ENCODE results near the gene WDR1.

The WDR1 gene

DNA sequence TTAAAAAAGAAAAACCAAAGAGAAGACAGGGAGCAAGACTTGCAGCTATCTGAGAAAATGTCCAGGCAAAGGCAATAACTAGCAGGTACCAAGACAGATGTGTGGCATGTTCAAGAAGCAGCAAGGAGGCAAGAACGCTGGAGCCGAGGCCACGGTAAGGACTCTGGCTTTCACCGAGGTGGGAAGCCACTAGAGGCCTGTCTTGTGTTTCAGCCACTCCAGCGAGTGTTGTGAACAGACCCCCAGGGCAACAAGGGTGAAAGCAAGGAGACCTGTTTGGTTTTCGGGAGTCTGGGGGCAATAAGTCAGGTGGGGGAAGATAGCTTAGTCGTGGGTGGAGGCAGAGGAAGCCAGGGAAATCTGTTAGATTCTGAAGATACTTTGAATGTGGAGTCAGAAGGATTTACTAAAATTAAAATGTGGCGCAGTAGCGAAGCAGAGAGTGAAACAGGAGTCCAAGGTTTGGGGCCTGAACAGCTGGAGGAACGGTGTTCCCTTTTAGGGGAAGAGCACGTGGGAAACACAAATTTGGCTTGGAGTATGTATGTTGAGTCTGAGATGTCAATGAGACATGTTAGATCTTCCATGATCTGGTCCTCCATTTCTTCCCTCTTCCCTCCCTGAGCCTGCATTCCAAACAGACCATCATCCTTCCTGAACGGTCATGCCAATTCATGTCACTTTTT, 3.1 kb downstream of the WDR1 start:
- DNase-seq: no peak

DNA sequence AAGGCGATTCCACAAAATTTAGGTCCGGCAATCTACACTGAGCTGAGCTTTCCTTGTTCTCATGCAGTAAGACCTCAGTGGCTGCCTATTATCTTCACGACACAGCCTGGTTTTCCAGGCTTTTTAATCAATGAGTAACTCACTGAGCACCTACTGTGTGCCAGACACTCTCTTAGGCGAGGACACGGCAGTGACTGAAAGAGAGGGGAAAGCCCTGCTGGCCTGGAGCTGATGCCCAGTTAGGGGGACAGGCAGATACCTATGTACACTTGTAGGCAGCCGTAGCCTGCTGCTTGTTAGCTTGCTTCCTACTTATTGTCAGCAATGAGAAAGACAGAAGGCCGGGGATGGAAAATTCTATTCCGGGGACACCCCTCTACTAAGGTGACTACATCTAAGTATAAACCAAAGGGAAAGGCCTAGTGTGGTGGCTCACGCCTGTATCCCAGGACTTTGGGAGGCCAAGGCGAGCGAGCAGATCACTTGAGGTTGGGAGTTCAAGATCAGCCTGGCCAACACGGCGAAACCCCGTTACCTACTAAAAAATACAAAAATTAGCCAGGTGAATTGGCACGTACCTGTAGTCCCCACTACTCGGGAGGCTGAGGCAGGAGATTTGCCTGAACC, 3.8 kb downstream of the WDR1 start:
- no peak for DNase-seq

DNA sequence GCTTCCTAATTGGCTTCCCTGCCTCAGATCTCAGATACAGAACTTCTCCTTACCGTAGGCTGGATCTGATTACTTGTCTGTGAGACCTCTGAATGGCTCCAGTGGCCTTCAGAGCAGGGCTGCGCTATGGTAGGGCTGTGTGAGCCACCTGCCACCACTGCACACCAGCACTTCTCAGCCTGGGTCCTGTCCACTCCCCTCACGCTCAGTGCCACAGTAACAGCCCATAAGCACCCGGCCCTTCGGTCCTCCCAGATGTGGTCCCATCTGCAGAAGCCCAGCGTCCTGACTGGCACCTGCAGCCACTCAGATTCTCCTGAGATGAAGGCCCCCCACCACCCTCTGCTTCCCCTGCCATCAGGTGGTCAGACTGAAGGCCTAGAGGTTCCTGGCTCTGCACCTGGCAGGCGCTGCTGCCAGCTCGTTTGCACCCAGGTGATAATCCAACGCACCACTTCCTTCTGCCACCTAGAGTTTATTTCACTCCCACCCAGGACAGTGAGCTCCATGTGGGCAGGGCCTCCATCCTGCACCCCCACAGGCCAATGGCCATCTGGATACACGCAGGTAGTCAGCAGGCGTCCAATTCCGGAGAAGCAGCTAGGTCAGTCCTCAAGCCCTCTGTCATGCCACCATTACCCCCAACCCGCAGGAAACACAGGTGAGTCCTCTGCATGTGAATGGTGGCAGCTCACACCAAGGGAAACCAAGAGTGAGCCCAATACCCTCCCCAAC, 5.4 kb downstream of the WDR1 start:
- DNase-seq: no peak

DNA sequence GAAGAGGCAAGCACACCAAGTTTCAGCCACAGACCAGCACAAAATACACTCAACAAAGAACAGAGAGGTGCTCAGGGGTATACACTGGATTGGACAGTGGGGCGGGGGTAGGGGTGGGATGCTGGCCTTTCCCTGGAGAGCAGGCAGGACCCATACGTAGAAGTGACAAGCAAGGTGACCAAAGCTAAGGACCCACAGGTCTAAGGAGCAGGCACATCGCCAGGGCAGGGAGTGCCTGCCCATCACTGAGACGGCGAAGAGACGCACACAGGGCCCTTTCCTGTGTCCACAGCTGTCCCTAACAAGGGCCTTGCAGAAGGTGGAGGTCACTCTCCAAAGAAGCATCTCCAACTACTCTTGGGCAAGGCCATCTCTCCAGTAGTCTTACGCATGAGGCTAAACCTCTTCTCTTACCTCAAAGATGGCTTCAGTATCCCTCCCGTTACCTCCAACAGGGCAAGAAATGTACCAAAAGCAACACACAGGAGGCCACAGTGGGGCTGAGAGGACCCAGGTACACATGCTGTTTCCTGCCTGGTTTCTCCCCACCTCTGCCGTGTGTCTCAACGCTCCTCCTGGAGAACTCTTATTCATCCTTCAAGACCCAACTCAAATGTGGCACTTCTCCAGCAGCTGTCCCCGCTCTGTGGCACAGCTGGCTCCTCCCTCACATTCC, 6.5 kb downstream of the WDR1 start:
- no peak for DNase-seq

DNA sequence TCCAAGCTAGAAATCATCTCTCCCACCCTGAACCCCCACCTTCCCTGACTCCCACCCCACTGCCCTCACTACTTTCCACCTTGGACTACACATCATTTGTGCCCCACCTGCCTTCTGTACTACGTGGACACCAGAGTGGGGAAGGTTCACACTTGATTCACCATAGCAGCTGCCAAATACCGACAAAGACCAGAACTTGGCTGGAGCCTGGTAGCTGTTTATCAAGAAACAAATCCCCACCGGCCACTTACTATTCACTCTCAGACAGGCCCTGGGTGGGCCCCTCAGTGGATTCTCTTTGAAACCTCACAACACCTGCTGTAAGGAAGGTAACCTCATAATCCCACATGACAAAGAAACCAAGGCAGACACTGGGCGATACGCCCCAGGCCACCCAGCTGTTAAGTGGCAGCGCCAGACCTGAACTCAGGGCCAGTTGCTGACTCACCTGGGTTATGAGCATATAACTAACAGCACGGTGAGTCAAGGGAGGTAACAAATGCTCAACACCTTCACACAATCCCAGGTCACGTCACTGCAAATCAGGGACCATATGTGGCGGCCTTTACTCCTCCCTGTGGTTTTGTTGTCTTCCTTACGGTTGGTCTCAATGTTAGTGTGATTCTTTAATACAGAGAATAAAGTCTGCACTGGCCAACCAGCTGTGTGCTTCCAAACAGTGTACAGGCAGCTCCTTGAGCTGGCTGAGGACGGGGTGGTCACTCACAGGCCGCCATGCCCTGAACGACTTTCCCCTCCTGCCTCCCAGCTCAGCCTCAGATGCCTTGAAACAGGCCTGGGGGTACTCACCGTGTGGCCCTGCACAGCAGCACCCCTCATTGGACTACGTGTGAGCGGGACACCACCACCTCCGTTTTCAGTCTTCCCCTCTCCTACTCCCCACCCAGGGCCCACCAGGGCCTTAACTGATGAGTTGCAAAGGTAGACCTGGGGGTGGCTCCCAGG, 7.5 kb downstream of the WDR1 start:
- DNase-seq: no peak

DNA sequence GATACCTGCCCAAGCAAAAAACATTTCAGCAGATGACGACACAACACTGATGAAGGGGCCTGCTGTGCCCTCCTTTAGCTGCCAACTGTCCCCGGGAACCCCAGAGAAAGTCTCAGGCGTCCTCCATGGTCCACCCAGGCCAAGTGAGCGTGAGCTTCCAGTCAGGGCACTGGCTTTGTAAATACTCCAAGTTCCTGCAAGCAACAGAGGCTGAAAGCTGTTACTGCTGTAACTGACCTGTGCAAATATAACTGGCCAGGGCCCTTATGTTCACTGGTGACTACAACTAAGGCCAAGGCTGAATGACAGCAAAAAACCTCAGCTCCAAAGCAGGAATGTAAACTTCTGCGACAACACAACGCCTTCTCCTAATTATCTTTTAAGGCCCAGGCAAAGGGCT, 8.2 kb downstream of the WDR1 start:
- DNase-seq: no peak

DNA sequence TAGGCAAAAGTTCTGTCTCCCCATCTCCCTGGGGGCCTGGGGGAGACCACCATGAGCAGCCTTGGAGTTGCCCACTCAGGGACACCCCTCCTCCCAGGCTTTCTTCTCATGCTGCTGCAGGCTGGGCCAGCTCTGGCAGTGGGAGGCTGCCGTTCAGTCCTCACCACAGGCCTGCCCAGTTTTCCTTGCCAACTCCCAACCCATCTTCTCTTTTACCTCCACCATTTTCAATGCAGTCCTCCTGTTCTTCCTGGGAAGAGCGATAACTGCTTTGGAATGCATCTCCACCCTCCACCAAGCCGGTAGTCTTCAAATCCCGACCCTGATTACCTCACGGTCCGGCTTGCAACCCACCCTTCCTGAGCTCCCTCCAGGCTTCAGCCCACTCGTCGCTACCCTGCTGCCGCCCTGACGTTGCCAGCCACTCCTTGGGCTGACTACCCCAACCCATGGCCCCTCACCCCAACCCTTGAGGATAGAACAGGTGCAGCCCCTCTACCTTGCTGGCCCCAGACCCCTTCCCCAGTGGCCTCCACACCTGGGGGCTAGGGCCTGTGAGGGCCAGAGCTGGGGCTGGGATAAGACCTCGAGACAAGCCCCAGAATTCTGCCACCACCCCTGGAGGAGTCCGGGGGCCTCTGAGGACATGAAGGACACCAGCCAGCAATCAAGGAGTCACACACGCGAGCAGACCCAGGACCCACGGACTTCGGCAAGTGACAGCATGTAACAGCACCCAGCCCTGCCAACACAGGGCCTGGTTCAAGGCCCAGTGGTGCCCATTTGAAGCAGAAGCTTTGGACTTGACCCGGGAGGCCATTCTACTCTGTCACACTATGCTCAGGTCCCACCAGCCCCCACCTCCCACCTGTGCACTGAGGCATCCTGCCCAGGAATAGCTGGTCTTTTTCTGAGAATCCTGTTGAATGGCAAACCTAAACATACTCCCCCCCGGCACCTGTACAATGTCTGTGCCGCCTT, 9.2 kb downstream of the WDR1 start:
- DNase-seq: no peak

DNA sequence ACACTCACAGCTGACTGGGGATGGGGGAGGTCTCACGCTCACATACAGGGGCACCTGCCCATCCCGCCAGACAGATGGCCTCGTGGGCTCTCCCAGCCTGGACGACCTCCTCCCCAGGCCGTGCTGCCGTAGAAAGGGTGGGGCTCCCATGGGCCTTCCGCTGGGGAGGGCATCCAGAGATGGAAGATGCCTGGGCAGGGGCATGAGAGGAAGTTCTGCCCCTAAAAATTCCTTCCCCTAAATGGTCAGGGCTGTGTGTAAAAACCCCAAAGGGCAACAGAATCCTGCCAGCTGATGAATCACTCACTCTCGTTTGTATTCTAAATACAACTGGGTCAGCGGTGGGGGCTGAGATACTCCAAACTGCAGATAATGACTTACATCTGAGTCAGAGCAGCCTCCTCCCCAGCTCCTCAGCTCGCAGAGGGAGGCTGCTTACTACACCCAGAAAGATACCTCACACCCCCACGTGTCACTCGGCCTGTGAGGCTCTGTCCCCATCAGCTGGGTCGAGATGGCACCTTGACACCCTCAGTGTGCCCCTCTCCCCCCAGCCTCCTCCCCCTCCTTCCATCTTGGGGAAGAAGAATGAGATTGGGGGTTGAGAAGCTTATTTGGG, 10.1 kb downstream of the WDR1 start:
- DNase-seq: no peak

DNA sequence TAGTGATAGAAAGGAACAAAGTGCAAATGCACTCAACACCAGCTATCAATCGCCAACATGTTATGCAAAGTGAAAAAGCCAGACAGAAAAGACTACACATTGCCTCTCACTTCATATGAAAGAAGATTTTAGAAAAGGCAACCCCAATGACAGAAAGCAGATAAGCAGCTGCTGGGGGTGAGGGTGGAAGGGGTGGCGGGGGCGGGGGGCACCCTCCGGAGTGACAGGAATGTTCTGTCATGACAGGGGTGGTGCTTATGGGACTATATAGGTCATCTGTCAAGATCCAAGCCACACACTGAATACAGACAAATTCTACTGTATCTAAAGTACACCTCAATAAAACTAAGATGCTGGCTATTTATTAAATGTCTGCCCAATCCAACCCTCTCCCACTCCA, 10.7 kb downstream of the WDR1 start:
- no peak for DNase-seq

DNA sequence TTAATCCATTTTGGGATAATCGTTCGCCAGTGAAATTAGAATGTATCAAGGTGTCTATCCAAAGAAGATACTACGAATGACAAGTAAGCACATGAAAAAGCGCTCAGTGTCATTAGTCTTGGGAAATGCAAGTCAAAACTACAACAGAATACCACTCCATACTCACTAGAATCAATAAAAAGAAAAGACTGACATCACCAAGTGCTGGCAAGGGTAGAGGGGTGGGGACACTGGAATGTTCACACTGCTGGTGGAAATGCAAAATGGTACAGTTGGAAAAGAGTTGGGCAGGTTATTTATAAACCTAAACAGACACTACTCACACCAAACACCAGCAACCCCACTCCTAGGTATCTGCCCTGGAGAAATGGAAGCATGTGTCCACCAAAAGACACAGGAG, 11.2 kb downstream of the WDR1 start:
- no peak for DNase-seq

DNA sequence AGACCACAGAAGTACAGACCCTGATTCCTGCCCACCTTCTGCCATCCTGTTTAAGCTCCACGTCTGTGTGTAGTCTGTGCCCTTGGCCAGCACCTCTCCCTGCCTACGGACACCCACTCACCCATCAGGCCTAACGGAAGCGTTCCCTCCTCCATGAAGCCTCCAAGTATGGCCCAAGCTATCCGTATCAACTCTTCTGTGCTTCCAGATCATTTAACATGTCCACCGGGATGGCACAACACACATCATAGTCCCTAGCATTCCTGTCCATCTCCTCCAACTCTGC, 11.7 kb downstream of the WDR1 start:
- DNase-seq: no peak

DNA sequence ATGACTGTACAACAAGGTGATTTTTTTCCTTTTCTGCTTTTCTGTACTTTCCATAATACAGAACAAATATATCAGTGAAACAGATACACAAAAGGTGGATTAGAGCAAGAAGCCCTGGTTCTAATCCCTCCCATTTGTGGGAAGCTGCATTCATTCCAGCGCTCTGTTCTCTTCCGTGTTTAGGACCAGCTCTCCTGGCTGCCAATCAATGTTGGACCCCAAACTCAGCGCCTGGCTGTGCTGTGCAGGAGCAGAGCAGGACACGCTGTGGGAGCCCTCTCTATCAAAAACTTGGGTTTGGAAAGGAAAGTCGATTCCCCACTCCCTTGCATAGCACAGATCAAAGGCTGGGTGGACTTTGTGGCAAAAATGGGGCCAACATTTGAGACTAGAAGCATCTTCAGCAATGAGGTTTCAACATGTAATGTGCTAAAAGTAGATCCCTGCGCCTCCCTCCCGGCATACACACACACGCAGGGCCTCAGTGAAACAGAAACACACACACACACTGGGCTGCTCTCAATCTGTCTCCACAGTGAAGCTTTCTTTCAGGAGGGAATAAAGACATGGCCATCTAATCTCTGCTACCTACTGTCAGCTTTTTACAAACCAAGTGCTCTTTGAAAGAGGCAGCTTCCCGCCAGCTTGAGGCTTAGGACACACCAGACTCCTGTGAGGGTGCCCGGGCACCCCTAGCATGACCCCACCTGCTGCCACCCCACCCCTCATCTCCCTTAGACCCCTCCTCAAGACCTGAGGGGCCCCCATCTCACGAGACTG, 12.2 kb downstream of the WDR1 start:
- no peak for DNase-seq

DNA sequence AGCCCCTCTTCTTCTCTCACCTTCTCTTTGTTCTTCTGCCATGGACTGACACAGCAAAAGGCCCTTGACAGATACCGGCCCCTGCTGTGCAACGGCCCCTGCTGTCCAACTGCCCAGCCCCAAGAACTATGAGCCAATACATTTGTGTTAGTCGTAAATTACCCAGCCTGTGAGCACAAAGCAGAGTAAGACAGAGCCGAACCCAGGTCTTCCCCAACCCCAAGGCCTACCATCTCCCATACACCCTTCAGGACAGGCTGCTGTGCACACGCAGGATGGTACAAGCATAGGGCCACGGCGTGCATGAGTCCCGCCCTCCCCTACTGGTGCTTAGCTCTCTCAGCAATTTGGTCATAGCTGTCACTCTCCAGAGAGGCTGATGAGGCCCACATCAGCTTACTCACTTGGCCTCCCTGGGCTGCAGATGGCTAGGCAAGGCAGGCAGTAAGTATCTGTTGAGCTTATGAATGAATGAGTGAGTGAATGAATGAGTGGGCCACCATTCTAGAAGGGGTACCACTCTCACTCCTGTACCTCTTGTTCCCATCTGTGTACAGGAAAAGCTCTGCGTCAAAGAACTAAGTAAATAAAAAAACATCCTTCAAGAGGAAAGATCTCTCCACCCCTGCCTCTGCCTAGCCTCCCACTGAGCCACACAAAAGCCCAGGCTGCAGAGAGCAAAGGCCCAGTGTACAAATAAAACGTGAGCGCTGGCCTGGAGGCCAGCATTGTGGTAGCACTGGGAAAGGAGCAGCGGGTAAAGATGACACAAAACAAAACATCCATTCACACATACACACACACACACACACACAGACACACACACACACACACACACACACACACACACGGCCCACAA, 13.9 kb downstream of the WDR1 start:
- peak in 1 of 2 experiments; percentile 16 for DNase-seq

DNA sequence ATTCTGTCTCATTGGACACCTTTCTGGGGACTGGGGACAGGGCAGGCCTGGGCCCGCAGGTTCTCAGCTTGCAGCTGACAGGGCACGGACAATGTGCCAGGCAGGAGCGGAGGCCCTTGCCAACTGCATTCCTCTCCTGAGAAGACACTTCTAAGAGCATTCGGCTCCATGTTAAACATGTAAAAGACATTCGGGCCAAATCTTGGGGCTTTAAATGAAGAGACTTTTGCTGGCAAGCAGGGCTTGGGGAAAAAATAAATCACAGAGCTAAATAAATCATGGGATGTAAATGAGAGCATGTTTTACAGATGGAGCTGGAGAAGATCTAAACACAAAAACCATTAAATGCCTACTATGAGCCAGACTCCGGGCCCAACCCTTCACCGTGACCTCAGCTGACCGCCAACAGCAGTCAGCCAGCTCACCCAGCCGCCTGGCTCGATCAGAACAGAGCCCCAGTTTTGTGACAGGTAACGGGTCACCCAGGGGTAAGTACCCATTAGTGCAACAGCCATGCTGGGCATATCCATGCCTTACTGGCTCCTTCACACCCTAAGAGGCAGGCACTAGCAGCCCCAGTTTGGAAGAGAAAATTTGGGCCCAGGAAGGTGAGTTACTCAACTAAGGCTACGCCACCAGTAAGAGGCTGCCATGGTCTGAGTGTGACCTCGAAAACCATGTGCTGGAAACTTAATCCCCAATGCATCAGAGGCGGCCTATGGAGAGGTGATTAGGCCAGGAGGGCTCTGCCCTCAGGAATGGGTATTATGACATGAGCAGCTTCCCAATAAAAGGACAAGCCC, 14.7 kb downstream of the WDR1 start:
- no peak for DNase-seq

DNA sequence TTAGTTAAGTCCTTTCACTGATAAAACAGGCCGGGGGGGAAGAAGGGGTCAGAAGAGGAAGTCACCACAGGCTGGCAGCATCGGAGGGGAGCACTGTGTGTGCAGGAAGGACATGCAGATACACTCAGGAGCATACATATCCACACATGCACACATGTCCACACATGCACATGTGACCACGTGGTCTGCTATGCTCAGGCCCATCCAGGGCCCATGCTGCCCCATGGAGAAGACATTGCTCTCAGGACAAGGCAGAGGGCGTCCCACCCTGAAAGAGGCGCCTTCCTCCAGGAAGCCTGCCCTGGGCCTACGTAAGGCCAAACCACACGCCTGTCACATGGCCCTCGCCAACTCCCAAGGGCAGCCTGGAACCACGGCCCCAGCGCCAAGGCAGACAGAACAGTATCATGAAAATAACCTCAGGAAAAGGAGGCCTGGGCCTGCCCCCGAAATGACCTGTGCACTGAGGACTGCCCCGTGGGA, 15.8 kb downstream of the WDR1 start:
- no peak for DNase-seq

DNA sequence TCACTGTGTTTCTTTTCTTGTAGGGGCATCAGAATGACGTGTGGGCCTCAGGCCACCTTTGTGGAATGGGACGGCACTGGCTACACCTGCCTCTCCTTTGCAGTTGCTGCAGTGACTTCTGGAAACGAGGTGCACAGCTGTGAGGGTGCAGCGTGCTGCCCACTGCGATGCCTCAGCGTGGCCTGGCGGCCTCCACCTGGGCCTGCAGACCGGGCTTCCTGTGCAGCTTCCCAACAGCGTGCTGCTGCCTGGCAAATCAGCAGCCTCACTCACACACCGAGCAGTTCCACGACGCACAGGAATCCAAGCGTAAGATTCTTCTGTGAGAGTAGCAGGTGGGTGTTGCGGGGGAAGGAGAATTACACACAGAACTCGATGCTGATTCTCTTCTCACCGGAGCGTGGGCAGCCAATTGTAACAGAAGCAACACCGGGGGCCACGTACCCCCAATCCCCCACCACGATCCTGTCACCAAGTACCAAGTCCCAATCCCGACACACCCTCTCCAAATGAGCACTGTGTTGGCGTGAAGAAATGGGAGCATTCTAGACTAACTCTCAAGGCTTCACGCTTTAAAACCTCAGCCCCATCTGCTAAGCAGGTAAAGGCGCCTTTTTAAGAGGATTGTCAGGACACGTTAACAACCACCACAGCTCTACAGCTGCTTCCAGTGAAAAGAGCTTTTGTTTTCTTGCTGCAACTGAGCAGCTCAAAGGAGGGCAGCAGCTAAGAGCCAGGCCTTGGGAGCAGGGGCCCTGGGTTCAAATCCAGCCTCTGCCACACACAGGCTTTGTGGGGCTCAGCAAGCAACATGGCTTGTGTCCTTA, 16.9 kb downstream of the WDR1 start:
- no peak for DNase-seq

DNA sequence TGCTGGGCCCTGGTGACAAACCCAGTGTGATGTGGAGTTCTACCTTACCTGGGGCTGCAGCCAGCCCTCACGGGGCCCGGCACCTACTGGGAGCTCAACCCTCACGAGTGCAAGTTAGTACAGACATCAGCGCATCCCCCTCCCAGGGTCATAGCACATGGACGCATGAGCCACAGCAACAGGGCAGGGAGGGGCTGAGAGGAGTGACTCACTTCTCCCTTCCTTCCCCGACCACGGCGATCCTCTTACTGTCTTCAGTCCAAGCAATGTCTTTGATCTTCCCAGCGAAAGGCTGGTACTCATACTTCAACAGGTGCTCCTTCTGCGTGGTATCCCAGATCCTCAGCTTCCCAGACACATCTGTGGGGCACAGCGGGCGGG, 17.8 kb downstream of the WDR1 start:
- no peak for DNase-seq
